Epithelial cell of esophagus (primary cell): ENCODE measurements around the gene CHTF8.
"Not testable (repeated sequence)": the region's sequence is repeated elsewhere in the genome, so short reads cannot be mapped to it uniquely, and the experiment has no call there.

Experiments used
- DNase-seq: peaks from one replicate; pipeline ENCODE4 v3.0.0; 2010; ENCODE audit warnings: low read depth
- H3K4me3 ChIP-seq: 2 replicates; pipeline ENCODE4 v1.5.1; 2011; ENCODE audit warnings: mild to moderate bottlenecking, low read length, control low read depth
- CTCF ChIP-seq: IDR thresholded peaks from 2 replicates; pipeline ENCODE4 v1.5.1; 2011; ENCODE audit warnings: low read depth, mild to moderate bottlenecking, low read length, control low read depth, inconsistent platforms; ENCODE audit not compliant: insufficient read depth; ENCODE audit errors: missing control alignments

CHTF8 gene

GRCh38 chr16:69133373-69133954 is 1.1 kb upstream of the CHTF8 start:
- peak overlapping the region; percentile 86 for H3K4me3 ChIP-seq
- no peak for DNase-seq
- TF ChIP-seq CTCF: no peak

- no peak for TF ChIP-seq CTCF
- DNase-seq: peak; percentile 75
- peak overlapping the region; percentile 86 for H3K4me3 ChIP-seq
Observed at GRCh38 chr16:69131839-69132423, 457 bp downstream of the CHTF8 start.

- no peak for TF ChIP-seq CTCF
- DNase-seq: no peak
- H3K4me3 ChIP-seq: peak overlapping the region; percentile 86
Observed at GRCh38 chr16:69131167-69131838, 1.1 kb downstream of the CHTF8 start.

- TF ChIP-seq CTCF: no peak
- no peak for DNase-seq
- no peak overlapping the region for H3K4me3 ChIP-seq
Observed at GRCh38 chr16:69130461-69130860, 1.9 kb downstream of the CHTF8 start.

GRCh38 chr16:69127966-69128510 is 4.3 kb downstream of the CHTF8 start:
- no peak for DNase-seq
- no peak for TF ChIP-seq CTCF
- H3K4me3 ChIP-seq: no peak overlapping the region

GRCh38 chr16:69126801-69127200 is 5.6 kb downstream of the CHTF8 start:
- H3K4me3 ChIP-seq, DNase-seq: not testable (repeated sequence)

GRCh38 chr16:69126221-69126620 is 6.2 kb downstream of the CHTF8 start:
- TF ChIP-seq CTCF: no peak
- no peak overlapping the region for H3K4me3 ChIP-seq
- no peak for DNase-seq

- DNase-seq, H3K4me3 ChIP-seq: not testable (repeated sequence)
Observed at GRCh38 chr16:69124961-69125360, 7.4 kb downstream of the CHTF8 start.

- not testable (repeated sequence) for DNase-seq
Observed at GRCh38 chr16:69124406-69124805, 8.0 kb downstream of the CHTF8 start.

More at GRCh38 chr16:69124406-69124805, 8.0 kb downstream of the CHTF8 start:
- H3K4me3 ChIP-seq: not testable (repeated sequence)
